HepG2 (cell line): ENCODE results near the gene PRKCG. TPM values are rescaled to one million over a fixed set of nuclear protein-coding genes. Genes with fewer than 3 reads are reported as not detected.
A peak's percentile ranks its signal among the peaks of the same experiment; 100 is the strongest.

Source experiments
- CBFB ChIP-seq: sonication (generic); formaldehyde crosslinking; IDR thresholded peaks from 2 replicates; pipeline ENCODE4 v1.4.0; 2020; ENCODE audit warnings: missing genetic modification reagents
- DMTF1 ChIP-seq: sonication (generic); formaldehyde crosslinking; IDR thresholded peaks from 2 replicates; pipeline ENCODE4 v1.4.0; 2020; ENCODE audit warnings: mild to moderate bottlenecking, missing genetic modification reagents
- DPF2 ChIP-seq: sonication (generic); formaldehyde crosslinking; IDR thresholded peaks from 2 replicates; pipeline ENCODE4 v1.4.0; 2020; ENCODE audit warnings: mild to moderate bottlenecking, low read depth, missing genetic modification reagents, borderline replicate concordance
- EP300 ChIP-seq, 3 experiments: sonication (generic) in 1 of 3; formaldehyde crosslinking in 1 of 3; IDR thresholded peaks; 2 replicates each; pipeline versions ENCODE4 v1.5.1 to v1.6.1; 2011 to 2020; ENCODE audit warnings: low read depth in 2 of 3, low read length in 2 of 3, borderline replicate concordance in 1 of 3, improper control_type of control experiment in 1 of 3, mild to moderate bottlenecking in 1 of 3, missing genetic modification reagents in 1 of 3, moderate library complexity in 1 of 3
- HIVEP1 ChIP-seq: sonication (generic); formaldehyde crosslinking; IDR thresholded peaks from 2 replicates; pipeline ENCODE4 v1.4.0; 2020; ENCODE audit warnings: mild to moderate bottlenecking, missing genetic modification reagents
- HMG20B ChIP-seq: conservative IDR thresholded peaks from 2 replicates; pipeline ENCODE4 v1.6.1; 2016; ENCODE audit warnings: missing genetic modification reagents, missing compliant biosample characterization
- KDM4B ChIP-seq: sonication (generic); formaldehyde crosslinking; IDR thresholded peaks from 2 replicates; pipeline ENCODE4 v1.4.0; 2020; ENCODE audit warnings: missing genetic modification reagents
- MAFF ChIP-seq: IDR thresholded peaks from 2 replicates; pipeline ENCODE4 v1.6.1; 2011; ENCODE audit warnings: low read depth, low read length, improper control_type of control experiment
- PAF1 ChIP-seq: IDR thresholded peaks from 2 replicates; pipeline ENCODE4 v1.6.1; 2016; ENCODE audit warnings: missing genetic modification reagents, missing compliant biosample characterization
- PRDM10 ChIP-seq: sonication (generic); formaldehyde crosslinking; IDR thresholded peaks from 2 replicates; pipeline ENCODE4 v1.4.0; 2020; ENCODE audit warnings: low read depth, missing genetic modification reagents
- RCOR2 ChIP-seq: IDR thresholded peaks from 2 replicates; pipeline ENCODE4 v1.6.1; 2016; ENCODE audit warnings: missing biosample characterization, missing genetic modification reagents
- SMAD3 ChIP-seq: sonication (generic); formaldehyde crosslinking; IDR thresholded peaks from 2 replicates; pipeline ENCODE4 v1.4.0; 2020; ENCODE audit warnings: missing genetic modification reagents
- TEAD2 ChIP-seq: sonication (generic); formaldehyde crosslinking; IDR thresholded peaks from 2 replicates; pipeline ENCODE4 v1.9.0; 2021; ENCODE audit warnings: missing genetic modification reagents
- THRA ChIP-seq: sonication (generic); formaldehyde crosslinking; IDR thresholded peaks from 2 replicates; pipeline ENCODE4 v1.4.0; 2020; ENCODE audit warnings: missing genetic modification reagents, borderline replicate concordance
- USF2 ChIP-seq, 2 experiments: sonication (generic) in 1 of 2; formaldehyde crosslinking in 1 of 2; IDR thresholded peaks; 2 replicates each; pipeline versions ENCODE4 v1.5.1 to v1.6.1; 2011 to 2020; ENCODE audit warnings: borderline replicate concordance in 1 of 2, low read depth in 1 of 2, low read length in 1 of 2, mild to moderate bottlenecking in 1 of 2, missing genetic modification reagents in 1 of 2, moderate library complexity in 1 of 2
- ZBTB7A ChIP-seq: sonication (generic); formaldehyde crosslinking; IDR thresholded peaks from 2 replicates; pipeline ENCODE4 v1.8.0; 2022; ENCODE audit warnings: mild to moderate bottlenecking, missing genetic modification reagents
- ZFP36L1 ChIP-seq: sonication (generic); formaldehyde crosslinking; IDR thresholded peaks from 2 replicates; pipeline ENCODE4 v1.8.0; 2022; ENCODE audit warnings: mild to moderate bottlenecking, missing genetic modification reagents, moderate library complexity
- ZNF3 ChIP-seq: IDR thresholded peaks from 2 replicates; pipeline ENCODE4 v1.7.0; 2017; ENCODE audit warnings: inconsistent platforms
- ZNF33B ChIP-seq: sonication (generic); formaldehyde crosslinking; IDR thresholded peaks from 2 replicates; pipeline ENCODE4 v1.5.1; 2020; ENCODE audit warnings: mild to moderate bottlenecking, missing genetic modification reagents
- ZNF766 ChIP-seq: sonication (generic); formaldehyde crosslinking; IDR thresholded peaks from 2 replicates; pipeline ENCODE4 v1.5.0; 2020; ENCODE audit warnings: missing genetic modification reagents, borderline replicate concordance
- polyA plus RNA-seq, 8 experiments: library from polyadenylated mRNA; depleted of rRNA in 3 of 8; stranded (reverse) in 7 of 8; unstranded in 1 of 8; fragments of >200 nt; fragmentation: Illumina TruSeq in 4 of 8; extraction: Trizol in 4 of 8; gene quantifications; 2 replicates each; pipeline versions ENCODE4 v1.2.1 to v1.2.3, GENCODE V29; 2011 to 2016; ENCODE audit warnings: low read depth in 4 of 8, missing spikeins in 1 of 8, mixed read lengths in 1 of 8; ENCODE audit not compliant: insufficient read depth in 1 of 8
- total RNA-seq, 5 experiments: library from RNA; depleted of rRNA; stranded (reverse); fragments of >200 nt; fragmentation: Illumina TruSeq; extraction: Trizol; gene quantifications; 2 replicates each; pipeline ENCODE4 v1.2.3, GENCODE V29; 2016; ENCODE audit warnings: low read depth in 1 of 5

PRKCG gene
- total and polyA plus RNA-seq, 2 of the 13 experiments (the other 11 are each of a cell fraction or from before 2014, with no cell fraction given): 0.02 to 0.03 TPM

DNA sequence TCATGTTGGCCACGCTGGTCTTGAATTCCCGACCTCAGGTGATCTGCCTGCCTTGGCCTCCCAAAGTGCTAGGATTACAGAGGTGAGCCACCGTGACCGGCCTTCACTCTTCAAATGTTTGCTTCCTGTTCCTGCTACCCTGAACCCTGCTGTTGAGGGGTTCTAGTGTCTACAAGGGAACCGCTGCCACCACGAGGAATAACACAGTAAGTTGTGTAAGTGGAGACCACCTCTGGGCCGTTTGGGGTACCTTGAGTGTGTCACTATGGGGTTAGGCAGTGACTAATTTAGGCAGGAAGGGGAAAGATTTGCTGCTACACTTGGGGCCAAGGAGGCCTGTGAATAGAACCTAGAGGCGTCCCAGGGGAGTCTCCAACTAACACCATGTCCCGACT is 16.5 kb upstream of the PRKCG start (continued):
- TF ChIP-seq PRDM10 (CRISPR knock-in tag): no peak; the same call in 1 of the 2 replicates
- no peak for TF ChIP-seq MAFF
- peak; percentile 44; the same call in 1 of the 2 replicates for TF ChIP-seq PAF1 (CRISPR knock-in tag)
- peak; percentile 82 for TF ChIP-seq DPF2 (CRISPR knock-in tag)
- TF ChIP-seq HIVEP1 (CRISPR knock-in tag): no peak; the same call in 1 of the 2 replicates
- no peak for TF ChIP-seq ZFP36L1 (CRISPR knock-in tag)
- no peak for TF ChIP-seq USF2 (IDR thresholded peaks at IDR 0.05; ENCODE audit: low read depth, low read length)
- TF ChIP-seq USF2 (CRISPR knock-in tag; IDR thresholded peaks at IDR 0.05; ENCODE audit: borderline replicate concordance): no peak
- peak; percentile 86; the same call in 1 of the 2 replicates for TF ChIP-seq THRA (CRISPR knock-in tag)
- TF ChIP-seq ZNF3 (CRISPR knock-in tag): 0 out of 2 replicates have a peak, but pooled peaks have one; percentile 8
- TF ChIP-seq RCOR2: no peak
- TF ChIP-seq TEAD2 (CRISPR knock-in tag): no peak
- TF ChIP-seq SMAD3 (CRISPR knock-in tag): peak; percentile 27; the same call in 1 of the 2 replicates
- TF ChIP-seq KDM4B (CRISPR knock-in tag): no peak
- no peak for TF ChIP-seq ZNF766
- TF ChIP-seq CBFB (CRISPR knock-in tag): no peak
- no peak for TF ChIP-seq DMTF1
- TF ChIP-seq ZNF33B: 0 out of 2 replicates have a peak, but pooled peaks have one; percentile 8
- no peak for TF ChIP-seq EP300 (IDR thresholded peaks at IDR 0.05; ENCODE audit: low read depth in 2 of 2, low read length in 2 of 2)
- TF ChIP-seq EP300 (CRISPR knock-in tag; IDR thresholded peaks at IDR 0.05; ENCODE audit: borderline replicate concordance): 0 out of 2 replicates have a peak, but pooled peaks have one; percentile 56
- TF ChIP-seq ZBTB7A (CRISPR knock-in tag): 0 out of 2 replicates have a peak, but pooled peaks have one; percentile 17
- TF ChIP-seq HMG20B (CRISPR knock-in tag): 0 out of 2 replicates have a peak, but pooled peaks have one; percentile 12
